Measurements from ENCODE around the gene SPAG9. TPM values are rescaled to one million over a fixed set of nuclear protein-coding genes. Genes with fewer than 3 reads are reported as not detected.
"Not testable (repeated sequence)": the region's sequence is repeated elsewhere in the genome, so short reads cannot be mapped to it uniquely, and the experiment has no call there.

SPAG9 gene
- total RNA-seq, 1 donor from 2014 or later = 55.4 TPM

GRCh38 chr17:50946223-50946890 lies 174.3 kb downstream of the SPAG9 start:
- no peak overlapping the region for H3K4me3 Mint-ChIP-seq (ENCODE audit: low read depth)

GRCh38 chr17:50945779-50946222 lies 174.9 kb downstream of the SPAG9 start:
- no peak overlapping the region for H3K27ac Mint-ChIP-seq
- H3K36me3 Mint-ChIP-seq (ENCODE audit: insufficient read depth) = no peaks in the 10 kb centered on the region
- no peaks in the 10 kb centered on the region for H3K9me3 Mint-ChIP-seq (ENCODE audit: low read depth)
- H3K4me1 Mint-ChIP-seq (ENCODE audit: low read depth) = peaks cover 14% of the 10 kb centered on the region
- H3K27me3 Mint-ChIP-seq = peaks cover 4% of the 10 kb centered on the region
- TF ChIP-seq CTCF (IDR thresholded peaks at IDR 0.05; ENCODE audit: unreplicated experiment) = no peak
- DNase-seq (ENCODE audit: low spot score, unreplicated experiment) = no peak
- no peak overlapping the region for H3K4me3 Mint-ChIP-seq (ENCODE audit: low read depth)

More at GRCh38 chr17:50946223-50946890, 174.3 kb downstream of the SPAG9 start:
- Mint-ChIP-seq H3K9me3 (ENCODE audit: low read depth) (no peaks in the 10 kb centered on the region), H3K4me1 (ENCODE audit: low read depth) (peaks cover 14% of the 10 kb centered on the region), H3K27ac (no peak overlapping the region), H3K36me3 (ENCODE audit: insufficient read depth) (no peaks in the 10 kb centered on the region), H3K27me3 (peaks cover 4% of the 10 kb centered on the region)
- no peak for DNase-seq (ENCODE audit: low spot score, unreplicated experiment)
- no peak for TF ChIP-seq CTCF (IDR thresholded peaks at IDR 0.05; ENCODE audit: unreplicated experiment)

GRCh38 chr17:50944902-50945720 lies 175.6 kb downstream of the SPAG9 start:
- no peak overlapping the region for H3K4me3 Mint-ChIP-seq (ENCODE audit: low read depth)
- DNase-seq (ENCODE audit: low spot score, unreplicated experiment) = no peak

GRCh38 chr17:50944054-50944901 lies 176.4 kb downstream of the SPAG9 start:
- peak; percentile 35 for TF ChIP-seq CTCF (IDR thresholded peaks at IDR 0.05; ENCODE audit: unreplicated experiment)
- H3K27me3 Mint-ChIP-seq = peaks cover 4% of the 10 kb centered on the region
- H3K27ac Mint-ChIP-seq = peak overlapping the region; percentile 79
- peaks cover 14% of the 10 kb centered on the region for H3K4me1 Mint-ChIP-seq (ENCODE audit: low read depth)
- peak; percentile 63 for DNase-seq (ENCODE audit: low spot score, unreplicated experiment)
- H3K9me3 Mint-ChIP-seq (ENCODE audit: low read depth) = no peaks in the 10 kb centered on the region
- H3K36me3 Mint-ChIP-seq (ENCODE audit: insufficient read depth) = no peaks in the 10 kb centered on the region
- H3K4me3 Mint-ChIP-seq (ENCODE audit: low read depth) = peak overlapping the region; percentile 40

More at GRCh38 chr17:50944902-50945720, 175.6 kb downstream of the SPAG9 start:
- TF ChIP-seq CTCF (IDR thresholded peaks at IDR 0.05; ENCODE audit: unreplicated experiment) = no peak
- H3K27ac Mint-ChIP-seq = no peak overlapping the region
- peaks cover 14% of the 10 kb centered on the region for H3K4me1 Mint-ChIP-seq (ENCODE audit: low read depth)
- no peaks in the 10 kb centered on the region for H3K9me3 Mint-ChIP-seq (ENCODE audit: low read depth)
- peaks cover 4% of the 10 kb centered on the region for H3K27me3 Mint-ChIP-seq
- H3K36me3 Mint-ChIP-seq (ENCODE audit: insufficient read depth) = no peaks in the 10 kb centered on the region

GRCh38 chr17:50943575-50943933 lies 177.1 kb downstream of the SPAG9 start:
- no peak for TF ChIP-seq CTCF (IDR thresholded peaks at IDR 0.05; ENCODE audit: unreplicated experiment)
- DNase-seq (ENCODE audit: low spot score, unreplicated experiment) = no peak
- peaks cover 4% of the 10 kb centered on the region for H3K27me3 Mint-ChIP-seq
- no peaks in the 10 kb centered on the region for H3K36me3 Mint-ChIP-seq (ENCODE audit: insufficient read depth)
- peak overlapping the region; percentile 40 for H3K4me3 Mint-ChIP-seq (ENCODE audit: low read depth)
- peak overlapping the region; percentile 79 for H3K27ac Mint-ChIP-seq
- peaks cover 14% of the 10 kb centered on the region for H3K4me1 Mint-ChIP-seq (ENCODE audit: low read depth)
- no peaks in the 10 kb centered on the region for H3K9me3 Mint-ChIP-seq (ENCODE audit: low read depth)

GRCh38 chr17:50941676-50942048 lies 179.0 kb downstream of the SPAG9 start:
- not testable (repeated sequence) for H3K9me3 Mint-ChIP-seq (ENCODE audit: low read depth); DNase-seq (ENCODE audit: low spot score, unreplicated experiment); H3K27ac Mint-ChIP-seq; H3K4me3 Mint-ChIP-seq (ENCODE audit: low read depth); H3K27me3 Mint-ChIP-seq; H3K36me3 Mint-ChIP-seq (ENCODE audit: insufficient read depth)
- H3K4me1 Mint-ChIP-seq (ENCODE audit: low read depth) = peaks cover 14% of the 10 kb centered on the region
